Fibroblast of villous mesenchyme (primary cell): ENCODE measurements around the gene ANO4. TPM values are rescaled to one million over a fixed set of nuclear protein-coding genes. Genes with fewer than 3 reads are reported as not detected.
A peak's percentile ranks its signal among the peaks of the same experiment; 100 is the strongest.

Experiments used
- DNase-seq: peaks from one replicate; pipeline ENCODE4 v3.0.0-alpha.2; 2010; ENCODE audit warnings: low read depth
- H3K4me3 ChIP-seq: 2 replicates; pipeline ENCODE4 v1.5.1; 2011; ENCODE audit warnings: low read depth, mild to moderate bottlenecking, low read length
- CTCF ChIP-seq: IDR thresholded peaks from 2 replicates; pipeline ENCODE4 v1.5.1; 2012; ENCODE audit warnings: low read depth, mild to moderate bottlenecking, low read length; ENCODE audit not compliant: insufficient read depth
- total RNA-seq: library from RNA; depleted of rRNA; stranded (reverse); fragments of >200 nt; gene quantifications from 2 replicates; pipeline ENCODE4 v1.2.3, GENCODE V29; 2012

The ANO4 gene
- total RNA-seq: 8.4 and 13.8 TPM in 2 replicates

GRCh38 chr12:100794441-100795173 is at the start of gene ANO4:
TSS of gene ANO4 (plus strand) at chr12:100794776. CDS start at chr12:100901786, 107,010 bp downstream.
- no peak for TF ChIP-seq CTCF
- H3K4me3 ChIP-seq: peak within 1 kb of the TSS; percentile 43
- peak; percentile 62 for DNase-seq

- TF ChIP-seq CTCF: no peak
- DNase-seq: no peak
- H3K4me3 ChIP-seq: no peak overlapping the region
Measured at GRCh38 chr12:100745378-100746071, 49.1 kb upstream of the ANO4 start.

- H3K4me3 ChIP-seq: no peak overlapping the region
- DNase-seq: no peak
- TF ChIP-seq CTCF: no peak
Measured at GRCh38 chr12:100752841-100753240, 41.7 kb upstream of the ANO4 start.

GRCh38 chr12:100753837-100754236 is 40.7 kb upstream of the ANO4 start:
- H3K4me3 ChIP-seq: no peak overlapping the region
- no peak for DNase-seq
- no peak for TF ChIP-seq CTCF

GRCh38 chr12:100755186-100755585 is 39.4 kb upstream of the ANO4 start:
- DNase-seq: no peak
- no peak for TF ChIP-seq CTCF
- H3K4me3 ChIP-seq: no peak overlapping the region

- no peak for TF ChIP-seq CTCF
- no peak overlapping the region for H3K4me3 ChIP-seq
- DNase-seq: no peak
Measured at GRCh38 chr12:100758083-100758482, 36.5 kb upstream of the ANO4 start.
